ENCODE data around the gene OBI1. TPM values are rescaled to one million over a fixed set of nuclear protein-coding genes. Genes with fewer than 3 reads are reported as not detected.

OBI1 gene
- total RNA-seq, 1 experiment from 2014 or later, result 19.0 TPM

GRCh38 chr13:78604782-78605611 is 54.0 kb downstream of the OBI1 start:
- peaks cover 71% of the 10 kb centered on the region for H3K27me3 ChIP-seq (replicated peaks)
- H3K9me3 ChIP-seq (replicated peaks), result no peaks in the 10 kb centered on the region

GRCh38 chr13:78603240-78603957 is 55.6 kb downstream of the OBI1 start, which contains the start of gene POU4F1:
Gene POU4F1, minus strand, starts transcription at chr13:78603552. Its CDS starts 226 bp downstream, at chr13:78603326.
- H3K4me3 ChIP-seq, result peak within 1 kb of the TSS; percentile 36
- no peaks in the 10 kb centered on the region for H3K36me3 ChIP-seq
- DNase-seq (ENCODE audit: low read depth in 1 of 2, low spot score in 2 of 2), result peak; percentile 40 to 51
- peaks cover 74% of the 10 kb centered on the region for H3K27me3 ChIP-seq (replicated peaks)
- H3K27ac ChIP-seq, result no peak within 1 kb of the TSS
- peaks cover 16% of the 10 kb centered on the region for H3K4me1 ChIP-seq (replicated peaks)
- H3K9me3 ChIP-seq (replicated peaks), result no peaks in the 10 kb centered on the region

More at GRCh38 chr13:78604782-78605611, 54.0 kb downstream of the OBI1 start:
- no peaks in the 10 kb centered on the region for H3K36me3 ChIP-seq
- peaks cover 23% of the 10 kb centered on the region for H3K4me1 ChIP-seq (replicated peaks)
- H3K4me3 ChIP-seq, result no peak overlapping the region
- no peak for DNase-seq (ENCODE audit: low read depth in 1 of 2, low spot score in 2 of 2)
- H3K27ac ChIP-seq, result no peak overlapping the region

GRCh38 chr13:78602561-78603239 is 56.3 kb downstream of the OBI1 start:
- DNase-seq (ENCODE audit: low read depth in 1 of 2, low spot score in 2 of 2), result no peak
- peak overlapping the region; percentile 36 for H3K4me3 ChIP-seq
- H3K4me1 ChIP-seq (replicated peaks), result peaks cover 16% of the 10 kb centered on the region
- no peaks in the 10 kb centered on the region for H3K36me3 ChIP-seq
- H3K27ac ChIP-seq, result no peak overlapping the region
- H3K27me3 ChIP-seq (replicated peaks), result peaks cover 71% of the 10 kb centered on the region
- no peaks in the 10 kb centered on the region for H3K9me3 ChIP-seq (replicated peaks)

- H3K27me3 ChIP-seq (replicated peaks), result peaks cover 77% of the 10 kb centered on the region
- H3K4me1 ChIP-seq (replicated peaks), result peaks cover 16% of the 10 kb centered on the region
- H3K4me3 ChIP-seq, result no peak overlapping the region
Observed at GRCh38 chr13:78601874-78602560, 56.9 kb downstream of the OBI1 start.

GRCh38 chr13:78601124-78601873 is 57.7 kb downstream of the OBI1 start:
- Histone ChIP-seq H3K4me3 (no peak overlapping the region), H3K27me3 (replicated peaks) (peaks cover 79% of the 10 kb centered on the region), H3K36me3 (no peaks in the 10 kb centered on the region), H3K27ac (no peak overlapping the region), H3K9me3 (replicated peaks) (no peaks in the 10 kb centered on the region), H3K4me1 (replicated peaks) (peaks cover 16% of the 10 kb centered on the region)
- DNase-seq (ENCODE audit: low read depth in 1 of 2, low spot score in 2 of 2), result no peak

More at GRCh38 chr13:78601874-78602560, 56.9 kb downstream of the OBI1 start:
- no peak for DNase-seq (ENCODE audit: low read depth in 1 of 2, low spot score in 2 of 2)
- Histone ChIP-seq H3K9me3 (replicated peaks) (no peaks in the 10 kb centered on the region), H3K27ac (no peak overlapping the region), H3K36me3 (no peaks in the 10 kb centered on the region)

- Histone ChIP-seq H3K4me1 (replicated peaks) (peaks cover 16% of the 10 kb centered on the region), H3K4me3 (no peak overlapping the region), H3K27me3 (replicated peaks) (peaks cover 83% of the 10 kb centered on the region), H3K9me3 (replicated peaks) (no peaks in the 10 kb centered on the region), H3K36me3 (no peaks in the 10 kb centered on the region), H3K27ac (no peak overlapping the region)
- no peak for DNase-seq (ENCODE audit: low read depth in 1 of 2, low spot score in 2 of 2)
Observed at GRCh38 chr13:78600280-78600883, 58.6 kb downstream of the OBI1 start.

GRCh38 chr13:78599645-78600279 is 59.2 kb downstream of the OBI1 start:
- Histone ChIP-seq H3K27me3 (replicated peaks) (peaks cover 83% of the 10 kb centered on the region), H3K27ac (no peak overlapping the region), H3K4me1 (replicated peaks) (peaks cover 16% of the 10 kb centered on the region), H3K4me3 (no peak overlapping the region), H3K36me3 (no peaks in the 10 kb centered on the region), H3K9me3 (replicated peaks) (no peaks in the 10 kb centered on the region)
- no peak for DNase-seq (ENCODE audit: low read depth in 1 of 2, low spot score in 2 of 2)

- Histone ChIP-seq H3K4me3 (no peak overlapping the region), H3K27me3 (replicated peaks) (peaks cover 83% of the 10 kb centered on the region), H3K4me1 (replicated peaks) (peaks cover 16% of the 10 kb centered on the region), H3K9me3 (replicated peaks) (no peaks in the 10 kb centered on the region), H3K27ac (no peak overlapping the region), H3K36me3 (no peaks in the 10 kb centered on the region)
- no peak for DNase-seq (ENCODE audit: low read depth in 1 of 2, low spot score in 2 of 2)
Observed at GRCh38 chr13:78598966-78599644, 59.9 kb downstream of the OBI1 start.

GRCh38 chr13:78598116-78598781 is 60.7 kb downstream of the OBI1 start:
- Histone ChIP-seq H3K9me3 (replicated peaks) (no peaks in the 10 kb centered on the region), H3K4me3 (no peak overlapping the region), H3K36me3 (no peaks in the 10 kb centered on the region), H3K27me3 (replicated peaks) (peaks cover 78% of the 10 kb centered on the region), H3K4me1 (replicated peaks) (peaks cover 11% of the 10 kb centered on the region), H3K27ac (no peak overlapping the region)
- no peak for DNase-seq (ENCODE audit: low read depth in 1 of 2, low spot score in 2 of 2)

GRCh38 chr13:78597602-78597932 is 61.4 kb downstream of the OBI1 start:
- no peak overlapping the region for H3K4me3 ChIP-seq
- peaks cover 4% of the 10 kb centered on the region; the same call in 1 of the 2 replicates for H3K4me1 ChIP-seq (replicated peaks)
- no peak for DNase-seq (ENCODE audit: low read depth in 1 of 2, low spot score in 2 of 2)
- H3K27me3 ChIP-seq (replicated peaks), result peaks cover 77% of the 10 kb centered on the region
- no peaks in the 10 kb centered on the region for H3K36me3 ChIP-seq
- H3K9me3 ChIP-seq (replicated peaks), result no peaks in the 10 kb centered on the region
- H3K27ac ChIP-seq, result no peak overlapping the region

GRCh38 chr13:78596736-78597601 is 62.0 kb downstream of the OBI1 start:
- no peaks in the 10 kb centered on the region for H3K9me3 ChIP-seq (replicated peaks)
- peaks cover 76% of the 10 kb centered on the region for H3K27me3 ChIP-seq (replicated peaks)
- no peak overlapping the region for H3K4me3 ChIP-seq
- H3K27ac ChIP-seq, result no peak overlapping the region
- no peaks in the 10 kb centered on the region for H3K4me1 ChIP-seq (replicated peaks)
- no peaks in the 10 kb centered on the region for H3K36me3 ChIP-seq
- DNase-seq (ENCODE audit: low read depth in 1 of 2, low spot score in 2 of 2), result no peak
